Fibroblast of lung (primary cell): ENCODE measurements around the gene MYRIP. TPM values are rescaled to one million over a fixed set of nuclear protein-coding genes. Genes with fewer than 3 reads are reported as not detected.

ENCODE experiments used
- DNase-seq, 2 donors: peaks; one replicate each; pipeline versions ENCODE4 v3.0.0 to v3.0.0-alpha.2; 2010; ENCODE audit warnings: low read depth in 2 of 2
- H2AFZ ChIP-seq: 2 replicates; pipeline ENCODE4 v1.5.1; 2012; ENCODE audit warnings: low read length, control low read depth, inconsistent platforms
- H3K27ac ChIP-seq: 2 replicates; pipeline ENCODE4 v1.5.1; 2011; ENCODE audit warnings: low read length, control low read depth; ENCODE audit not compliant: insufficient read depth
- H3K27me3 ChIP-seq: 2 replicates; pipeline ENCODE4 v1.5.1; 2011; ENCODE audit warnings: mild to moderate bottlenecking, low read length; ENCODE audit not compliant: control insufficient read depth, insufficient read depth
- H3K36me3 ChIP-seq: 2 replicates; pipeline ENCODE4 v1.5.1; 2011; ENCODE audit warnings: low read length; ENCODE audit not compliant: control insufficient read depth, insufficient read depth
- H3K4me1 ChIP-seq: 2 replicates; pipeline ENCODE4 v1.5.1; 2011; ENCODE audit warnings: low read length; ENCODE audit not compliant: control insufficient read depth, insufficient read depth; ENCODE audit errors: extremely low read depth
- H3K4me2 ChIP-seq: 2 replicates; pipeline ENCODE4 v1.5.1; 2011; ENCODE audit warnings: low read length, control low read depth; ENCODE audit not compliant: insufficient read depth; ENCODE audit errors: extremely low read depth
- H3K4me3 ChIP-seq, 4 experiments: fragments of 200-600 bp in 1 of 4; sonication (generic) in 1 of 4; replicated peaks in 1 of 4; 2 replicates each; pipeline ENCODE4 v1.5.1; 2011 to 2016; ENCODE audit warnings: low read length in 4 of 4, low read depth in 3 of 4, mild to moderate bottlenecking in 3 of 4, control low read depth in 2 of 4, inconsistent platforms in 1 of 4, mixed read lengths in 1 of 4; ENCODE audit not compliant: insufficient read depth in 1 of 4; ENCODE audit errors: control extremely low read depth in 1 of 4
- H3K79me2 ChIP-seq: 2 replicates; pipeline ENCODE4 v1.5.1; 2012; ENCODE audit warnings: mild to moderate bottlenecking, low read length, inconsistent platforms; ENCODE audit not compliant: control insufficient read depth, insufficient read depth
- H3K9ac ChIP-seq: 2 replicates; pipeline ENCODE4 v1.5.1; 2011; ENCODE audit warnings: mild to moderate bottlenecking, low read length, control low read depth; ENCODE audit not compliant: insufficient read depth
- H3K9me3 ChIP-seq: 2 replicates; pipeline ENCODE4 v1.5.1; 2012; ENCODE audit warnings: low read depth, low read length; ENCODE audit not compliant: control insufficient read depth, insufficient read depth
- H4K20me1 ChIP-seq: 2 replicates; pipeline ENCODE4 v1.5.1; 2011; ENCODE audit warnings: low read length; ENCODE audit not compliant: control insufficient read depth, insufficient read depth; ENCODE audit errors: extremely low read depth
- EZH2 ChIP-seq: IDR thresholded peaks from 2 replicates; pipeline ENCODE4 v1.5.1; 2012; ENCODE audit warnings: low read length, control low read depth, mild to moderate bottlenecking; ENCODE audit errors: missing control alignments
- polyA plus RNA-seq, 2 donors: library from polyadenylated mRNA; depleted of rRNA in 1 of 2; stranded (reverse) in 1 of 2; unstranded in 1 of 2; fragments of >200 nt; gene quantifications; 2 replicates each; pipeline ENCODE4 v1.2.1, GENCODE V29; 2011 to 2012; ENCODE audit warnings: missing spikeins in 1 of 2
- total RNA-seq: library from RNA; depleted of rRNA; stranded (reverse); fragments of >200 nt; gene quantifications from 2 replicates; pipeline ENCODE4 v1.2.1, GENCODE V29; 2014
- TF ChIP-seq, protein P1 (sequence below), 2 donors: IDR thresholded peaks in 1 of 2; conservative IDR thresholded peaks in 1 of 2; 1 replicate in 1 of 2; 2 replicates in 1 of 2; pipeline ENCODE4 v1.5.1; 2011 to 2012; ENCODE audit warnings: low read length in 2 of 2, control low read depth in 1 of 2, inconsistent platforms in 1 of 2, low read depth in 1 of 2, mild to moderate bottlenecking in 1 of 2

Gene MYRIP
- total and polyA plus RNA-seq, 2 donors (not counting 1 experiment from before 2014, with no cell fraction given): 0.02 TPM; not detected in 1

DNA sequence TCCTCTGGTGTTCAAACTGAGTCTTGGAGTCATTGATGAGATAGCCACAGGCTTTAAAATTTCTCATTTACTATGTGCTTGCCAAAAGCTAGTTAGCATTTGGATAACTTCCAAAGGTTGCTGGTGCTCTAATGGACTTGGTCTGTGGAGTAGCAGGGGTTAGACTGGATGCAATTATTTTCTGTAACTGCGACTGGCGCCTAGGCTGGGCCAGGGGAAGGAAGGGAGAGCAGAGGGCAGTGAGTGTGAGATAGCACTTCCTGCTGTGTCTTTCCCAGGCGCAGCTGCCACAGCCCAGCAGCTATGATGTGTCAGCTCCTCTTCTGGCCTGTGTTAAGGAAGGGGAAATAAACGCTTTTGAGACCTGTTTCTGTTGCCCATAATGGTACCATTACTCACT, 98.6 kb downstream of the MYRIP start:
- TF ChIP-seq EZH2: no peak
- TF ChIP-seq, protein P1, sequence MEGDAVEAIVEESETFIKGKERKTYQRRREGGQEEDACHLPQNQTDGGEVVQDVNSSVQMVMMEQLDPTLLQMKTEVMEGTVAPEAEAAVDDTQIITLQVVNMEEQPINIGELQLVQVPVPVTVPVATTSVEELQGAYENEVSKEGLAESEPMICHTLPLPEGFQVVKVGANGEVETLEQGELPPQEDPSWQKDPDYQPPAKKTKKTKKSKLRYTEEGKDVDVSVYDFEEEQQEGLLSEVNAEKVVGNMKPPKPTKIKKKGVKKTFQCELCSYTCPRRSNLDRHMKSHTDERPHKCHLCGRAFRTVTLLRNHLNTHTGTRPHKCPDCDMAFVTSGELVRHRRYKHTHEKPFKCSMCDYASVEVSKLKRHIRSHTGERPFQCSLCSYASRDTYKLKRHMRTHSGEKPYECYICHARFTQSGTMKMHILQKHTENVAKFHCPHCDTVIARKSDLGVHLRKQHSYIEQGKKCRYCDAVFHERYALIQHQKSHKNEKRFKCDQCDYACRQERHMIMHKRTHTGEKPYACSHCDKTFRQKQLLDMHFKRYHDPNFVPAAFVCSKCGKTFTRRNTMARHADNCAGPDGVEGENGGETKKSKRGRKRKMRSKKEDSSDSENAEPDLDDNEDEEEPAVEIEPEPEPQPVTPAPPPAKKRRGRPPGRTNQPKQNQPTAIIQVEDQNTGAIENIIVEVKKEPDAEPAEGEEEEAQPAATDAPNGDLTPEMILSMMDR (conservative IDR thresholded peaks at IDR 0.05 in 1 of 2, IDR thresholded peaks at IDR 0.05 in 1 of 2; ENCODE audit: low read depth in 1 of 2, low read length in 2 of 2): no peak
- H3K4me3 ChIP-seq: no peak overlapping the region
- H3K4me1 ChIP-seq: no peaks in the 10 kb centered on the region
- no peaks in the 10 kb centered on the region for H3K36me3 ChIP-seq
- no peaks in the 10 kb centered on the region for H4K20me1 ChIP-seq
- no peaks in the 10 kb centered on the region for H3K9me3 ChIP-seq
- no peak overlapping the region for H3K4me2 ChIP-seq
- H3K9ac ChIP-seq: no peak overlapping the region
- H3K79me2 ChIP-seq: no peaks in the 10 kb centered on the region
- H3K27ac ChIP-seq: no peak overlapping the region
- peak; percentile 5 for DNase-seq
- H3K27me3 ChIP-seq: no peaks in the 10 kb centered on the region
- H2AFZ ChIP-seq: no peak overlapping the region

DNA sequence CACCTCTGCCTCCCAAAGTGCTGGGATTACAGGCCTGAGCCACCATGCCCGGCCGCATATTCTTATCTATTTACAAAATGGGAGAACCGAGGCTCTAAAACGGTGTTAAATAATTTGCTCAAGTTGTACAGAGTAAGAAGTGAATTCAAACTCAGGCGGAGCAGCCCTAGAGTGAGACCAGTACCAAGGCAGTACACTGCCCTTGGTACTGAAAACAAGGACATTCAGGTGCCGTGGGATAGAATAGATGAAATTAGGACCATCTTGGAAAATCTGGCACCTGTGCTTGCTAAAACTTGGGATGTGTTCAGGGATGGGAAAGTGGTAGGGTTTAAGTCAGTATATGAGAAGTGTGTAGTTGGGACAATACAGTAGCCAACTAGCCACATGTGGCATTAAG, 100.7 kb downstream of the MYRIP start:
- no peak for TF ChIP-seq EZH2
- TF ChIP-seq, protein P1 (conservative IDR thresholded peaks at IDR 0.05 in 1 of 2, IDR thresholded peaks at IDR 0.05 in 1 of 2; ENCODE audit: low read depth in 1 of 2, low read length in 2 of 2): no peak
- Histone ChIP-seq H4K20me1 (no peaks in the 10 kb centered on the region), H3K4me3 (no peak overlapping the region), H3K36me3 (no peaks in the 10 kb centered on the region), H3K27me3 (no peaks in the 10 kb centered on the region), H2AFZ (no peak overlapping the region), H3K9ac (no peak overlapping the region), H3K9me3 (no peaks in the 10 kb centered on the region), H3K27ac (no peak overlapping the region), H3K4me1 (no peaks in the 10 kb centered on the region), H3K79me2 (no peaks in the 10 kb centered on the region), H3K4me2 (no peak overlapping the region)
- no peak for DNase-seq

DNA sequence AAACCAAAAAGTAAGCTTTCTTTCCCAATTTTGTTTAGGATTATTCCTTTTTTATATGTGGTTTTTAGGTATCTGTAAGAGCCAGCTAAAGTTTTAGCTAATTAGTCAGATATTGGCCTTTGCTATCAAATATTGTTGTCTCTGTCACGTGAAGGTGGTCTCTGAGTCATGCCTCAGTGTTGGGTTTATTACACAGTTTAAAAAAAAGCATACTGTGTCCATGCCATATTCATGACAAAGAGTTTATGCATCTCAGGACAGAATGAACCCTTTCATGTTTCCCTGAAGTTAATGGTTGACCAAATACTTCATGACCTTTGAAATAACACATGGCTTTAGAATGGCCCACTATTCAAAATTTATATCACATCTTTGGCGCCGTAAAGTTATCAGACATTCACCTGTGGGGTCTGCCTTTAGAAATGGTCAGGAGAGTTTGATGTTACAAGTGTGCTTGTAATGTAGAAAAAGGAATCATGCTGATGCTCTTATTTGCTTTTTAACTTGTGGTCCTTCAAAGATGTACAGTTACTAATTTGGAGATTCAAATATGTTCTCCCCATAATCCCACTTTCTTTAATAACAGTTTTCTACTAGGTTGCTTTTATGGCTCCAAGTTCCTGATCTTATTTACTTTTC, 101.5 kb downstream of the MYRIP start:
- Histone ChIP-seq H3K9me3 (no peaks in the 10 kb centered on the region), H3K4me1 (no peaks in the 10 kb centered on the region), H3K9ac (no peak overlapping the region), H3K36me3 (no peaks in the 10 kb centered on the region), H3K79me2 (no peaks in the 10 kb centered on the region), H2AFZ (no peak overlapping the region), H3K27ac (no peak overlapping the region), H3K4me2 (no peak overlapping the region), H3K27me3 (no peaks in the 10 kb centered on the region), H4K20me1 (no peaks in the 10 kb centered on the region), H3K4me3 (no peak overlapping the region)
- DNase-seq: peak in 1 of 2 donors; percentile 68
- TF ChIP-seq EZH2: no peak
- TF ChIP-seq, protein P1 (conservative IDR thresholded peaks at IDR 0.05 in 1 of 2, IDR thresholded peaks at IDR 0.05 in 1 of 2; ENCODE audit: low read depth in 1 of 2, low read length in 2 of 2): no peak
